OCI-LY3 (cell line): ENCODE data around the gene CLVS2.

Experiments
- CTCF ChIP-seq: fragments of 200-600, 300-600 bp; sonication (generic); IDR thresholded peaks from 2 replicates; pipeline ENCODE4 v1.5.1; 2014; ENCODE audit warnings: antibody characterized with exemption, low read length, low read depth
- EZH2phosphoT487 ChIP-seq: fragments of 200-600 bp; shearing (Covaris generic); IDR thresholded peaks from 2 replicates; pipeline ENCODE4 v1.6.1; 2018; ENCODE audit warnings: antibody characterized with exemption, mixed run types, low read depth

DNA sequence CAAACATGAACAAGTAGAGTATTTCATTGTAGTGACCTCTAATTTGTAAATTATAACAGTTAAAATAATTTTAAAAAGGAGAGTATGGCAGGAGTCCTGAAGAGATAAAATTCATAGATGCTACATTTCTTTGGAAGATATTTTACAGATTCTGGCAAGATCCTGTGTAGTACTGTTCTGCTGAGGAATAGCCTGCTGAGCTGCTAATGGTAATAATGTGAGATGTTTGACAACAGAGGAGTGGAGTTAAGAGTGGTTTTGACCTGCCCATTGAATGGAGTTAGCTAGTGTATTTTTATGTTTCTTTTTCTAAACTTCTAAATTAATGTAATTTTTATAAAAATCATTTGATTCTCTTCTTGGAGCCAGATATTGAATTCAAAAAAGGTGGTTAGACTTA lies 11.8 kb downstream of the CLVS2 start:
- TF ChIP-seq CTCF (no peak), EZH2phosphoT487 (no peak)
